ENCODE measurements around the gene TEC. TPM values are rescaled to one million over a fixed set of nuclear protein-coding genes. Genes with fewer than 3 reads are reported as not detected.
"Not testable (repeated sequence)": the region's sequence is repeated elsewhere in the genome, so short reads cannot be mapped to it uniquely, and the experiment has no call there.

The TEC gene
- 1 to 10 TPM; 2.1 to 3.3 TPM for total RNA-seq

GRCh38 chr4:48268956-48269860 lies at the start of gene TEC:
Gene TEC (minus strand): TSS chr4:48269838. CDS start chr4:48228614, 41,224 bp downstream.
- WGBS, 2 donors, result 0 to 2% methylated on average over 37 to 61 of the region's 63 CpGs
- H3K4me1 ChIP-seq, result peaks cover 9% of the 10 kb centered on the region
- H3K4me3 ChIP-seq, result peak within 1 kb of the TSS; percentile 71 to 79
- H3K9me3 ChIP-seq, result no peaks in the 10 kb centered on the region
- TF ChIP-seq POLR2A (IDR thresholded peaks at IDR 0.05), result peak; percentile 77 to 90 (median 87)
- TF ChIP-seq, protein P1, sequence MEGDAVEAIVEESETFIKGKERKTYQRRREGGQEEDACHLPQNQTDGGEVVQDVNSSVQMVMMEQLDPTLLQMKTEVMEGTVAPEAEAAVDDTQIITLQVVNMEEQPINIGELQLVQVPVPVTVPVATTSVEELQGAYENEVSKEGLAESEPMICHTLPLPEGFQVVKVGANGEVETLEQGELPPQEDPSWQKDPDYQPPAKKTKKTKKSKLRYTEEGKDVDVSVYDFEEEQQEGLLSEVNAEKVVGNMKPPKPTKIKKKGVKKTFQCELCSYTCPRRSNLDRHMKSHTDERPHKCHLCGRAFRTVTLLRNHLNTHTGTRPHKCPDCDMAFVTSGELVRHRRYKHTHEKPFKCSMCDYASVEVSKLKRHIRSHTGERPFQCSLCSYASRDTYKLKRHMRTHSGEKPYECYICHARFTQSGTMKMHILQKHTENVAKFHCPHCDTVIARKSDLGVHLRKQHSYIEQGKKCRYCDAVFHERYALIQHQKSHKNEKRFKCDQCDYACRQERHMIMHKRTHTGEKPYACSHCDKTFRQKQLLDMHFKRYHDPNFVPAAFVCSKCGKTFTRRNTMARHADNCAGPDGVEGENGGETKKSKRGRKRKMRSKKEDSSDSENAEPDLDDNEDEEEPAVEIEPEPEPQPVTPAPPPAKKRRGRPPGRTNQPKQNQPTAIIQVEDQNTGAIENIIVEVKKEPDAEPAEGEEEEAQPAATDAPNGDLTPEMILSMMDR (IDR thresholded peaks at IDR 0.05), result peak in 3 of 7 experiments; percentile 6 to 23 (median 17)
- intact Hi-C loops (cut with DNase I), result no loop called here
- DNase-seq (peak; percentile 59 to 69 (median 62)), ATAC-seq (peak; percentile 50)
- H3K27ac ChIP-seq, result peak within 1 kb of the TSS; percentile 89 to 95 (median 94)
- no peaks in the 10 kb centered on the region for H3K27me3 ChIP-seq
- no peaks in the 10 kb centered on the region for H3K36me3 ChIP-seq (replicated peaks in 1 of 2; ENCODE audit: insufficient read depth in 1 of 2, low read depth in 2 of 2)

- ATAC-seq (no peak), DNase-seq (peak in 2 of 4 donors; percentile 9 to 23)
- Histone ChIP-seq H3K4me1 (no peaks in the 10 kb centered on the region), H3K27me3 (no peaks in the 10 kb centered on the region), H3K9me3 (no peaks in the 10 kb centered on the region), H3K27ac (no peak overlapping the region), H3K36me3 (replicated peaks in 1 of 2; ENCODE audit: insufficient read depth in 1 of 2, low read depth in 2 of 2) (no peaks in the 10 kb centered on the region), H3K4me3 (no peak overlapping the region)
- intact Hi-C loops (cut with DNase I), result no loop called here
- 33 to 43% methylated on average over 7 of the region's 7 CpGs for WGBS, 2 donors
- TF ChIP-seq, protein P1 (IDR thresholded peaks at IDR 0.05), result peak in 6 of 7 experiments; percentile 26 to 57 (median 51)
- TF ChIP-seq POLR2A (IDR thresholded peaks at IDR 0.05), result no peak
These were observed 46.3 kb upstream of the TEC start for GRCh38 chr4:48315728-48316630.

GRCh38 chr4:48314746-48315145 lies 45.1 kb upstream of the TEC start:
- DNase-seq; H3K27me3 ChIP-seq; ATAC-seq; H3K27ac ChIP-seq; H3K9me3 ChIP-seq; H3K36me3 ChIP-seq (replicated peaks in 1 of 2; ENCODE audit: insufficient read depth in 1 of 2, low read depth in 2 of 2); intact Hi-C loops (cut with DNase I); H3K4me1 ChIP-seq; H3K4me3 ChIP-seq: not testable (repeated sequence)

- H3K9me3 ChIP-seq, result no peaks in the 10 kb centered on the region
- no peaks in the 10 kb centered on the region for H3K36me3 ChIP-seq (replicated peaks in 1 of 2; ENCODE audit: insufficient read depth in 1 of 2, low read depth in 2 of 2)
- ATAC-seq, result no peak
- no peak for DNase-seq
- no peak for TF ChIP-seq POLR2A (IDR thresholded peaks at IDR 0.05)
- TF ChIP-seq, protein P1 (IDR thresholded peaks at IDR 0.05), result no peak
- no peak overlapping the region for H3K27ac ChIP-seq
- H3K4me3 ChIP-seq, result no peak overlapping the region
- no peaks in the 10 kb centered on the region for H3K4me1 ChIP-seq
- no peaks in the 10 kb centered on the region for H3K27me3 ChIP-seq
- intact Hi-C loops (cut with DNase I), result no loop called here
- WGBS, 2 donors, result 67 to 83% methylated on average over 3 of the region's 3 CpGs
These were observed 42.3 kb upstream of the TEC start for GRCh38 chr4:48311896-48312295.

DNA sequence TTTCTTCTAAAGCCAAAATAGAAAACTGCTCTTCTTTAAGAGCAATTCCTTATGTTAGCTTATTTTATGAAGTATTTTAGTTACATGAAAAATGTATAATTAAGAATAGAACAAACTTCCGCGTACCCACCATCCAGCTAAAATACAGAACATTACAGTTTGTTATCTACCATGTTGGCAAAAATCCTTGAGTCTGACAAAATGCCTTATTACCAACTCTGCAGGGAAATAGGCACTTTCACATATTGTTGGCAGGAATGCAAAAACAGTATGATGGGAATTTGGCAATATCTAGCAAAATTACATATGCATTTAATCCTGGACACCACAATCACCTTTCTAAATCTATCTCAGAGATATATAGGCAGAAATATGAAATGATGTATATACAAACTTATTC lies 39.3 kb upstream of the TEC start:
- no peaks in the 10 kb centered on the region for H3K4me1 ChIP-seq
- no peak overlapping the region for H3K27ac ChIP-seq
- H3K4me3 ChIP-seq, result no peak overlapping the region
- TF ChIP-seq, protein P1 (IDR thresholded peaks at IDR 0.05), result no peak
- TF ChIP-seq POLR2A (IDR thresholded peaks at IDR 0.05), result no peak
- no peaks in the 10 kb centered on the region for H3K27me3 ChIP-seq
- ATAC-seq (no peak), DNase-seq (no peak)
- H3K9me3 ChIP-seq, result no peaks in the 10 kb centered on the region
- WGBS, 2 donors, result 68 to 76% methylated on average over 2 of the region's 2 CpGs
- no peaks in the 10 kb centered on the region for H3K36me3 ChIP-seq (replicated peaks in 1 of 2; ENCODE audit: insufficient read depth in 1 of 2, low read depth in 2 of 2)
- intact Hi-C loops (cut with DNase I), result no loop called here
